CD4-positive, alpha-beta T cell treated with Interferon gamma for 1 hour (primary cell): ENCODE results near the gene KIFAP3.
"Not testable (repeated sequence)": the region's sequence is repeated elsewhere in the genome, so short reads cannot be mapped to it uniquely, and the experiment has no call there.

ENCODE experiments used
- DNase-seq: peaks from one replicate; pipeline ENCODE4 v3.0.0-alpha.2; 2020

KIFAP3 gene

GRCh38 chr1:170074250-170075157, at the start of gene KIFAP3:
TSS of gene KIFAP3 (minus strand) at chr1:170074695. CDS start at chr1:170074467, 228 bp downstream.
- DNase-seq = peak; percentile 98

DNA sequence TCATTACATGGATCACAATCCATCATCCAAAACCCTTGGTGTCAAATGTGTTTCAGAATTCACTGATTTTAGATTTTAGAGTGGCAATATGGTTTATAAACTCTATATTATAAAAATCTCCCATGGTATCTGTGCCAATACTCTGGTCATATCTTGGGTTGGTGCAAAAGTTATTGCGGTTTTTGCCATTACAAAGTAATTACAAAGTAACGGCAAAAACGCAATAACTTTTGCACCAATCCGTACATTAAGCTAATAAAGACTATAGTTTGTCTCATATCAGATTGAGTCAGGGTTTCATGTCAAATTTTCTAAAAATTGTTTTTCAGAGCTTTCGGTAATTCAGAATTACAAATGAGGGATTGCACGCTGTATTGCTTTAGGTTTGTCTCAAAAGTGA, 47.9 kb upstream of the KIFAP3 start:
- no peak for DNase-seq

GRCh38 chr1:170114906-170115305, 40.4 kb upstream of the KIFAP3 start:
- no peak for DNase-seq

DNA sequence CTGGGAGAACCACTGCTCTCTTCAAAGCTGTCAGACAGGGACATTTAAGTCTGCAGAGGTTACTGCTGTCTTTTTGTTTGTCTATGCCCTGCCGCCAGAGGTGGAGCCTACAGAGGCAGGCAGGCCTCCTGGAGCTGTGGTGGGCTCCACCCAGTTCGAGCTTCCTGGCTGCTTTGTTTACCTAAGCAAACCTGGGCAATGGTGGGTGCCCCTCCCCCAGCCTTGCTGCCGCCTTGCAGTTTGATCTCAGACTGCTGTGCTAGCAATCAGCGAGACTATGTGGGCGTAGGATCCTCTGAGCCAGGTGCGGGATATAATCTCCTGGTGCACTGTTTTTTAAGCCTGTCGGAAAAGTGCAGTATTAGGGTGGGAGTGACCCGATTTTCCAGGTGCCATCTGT, 38.6 kb upstream of the KIFAP3 start:
- DNase-seq = not testable (repeated sequence)

DNA sequence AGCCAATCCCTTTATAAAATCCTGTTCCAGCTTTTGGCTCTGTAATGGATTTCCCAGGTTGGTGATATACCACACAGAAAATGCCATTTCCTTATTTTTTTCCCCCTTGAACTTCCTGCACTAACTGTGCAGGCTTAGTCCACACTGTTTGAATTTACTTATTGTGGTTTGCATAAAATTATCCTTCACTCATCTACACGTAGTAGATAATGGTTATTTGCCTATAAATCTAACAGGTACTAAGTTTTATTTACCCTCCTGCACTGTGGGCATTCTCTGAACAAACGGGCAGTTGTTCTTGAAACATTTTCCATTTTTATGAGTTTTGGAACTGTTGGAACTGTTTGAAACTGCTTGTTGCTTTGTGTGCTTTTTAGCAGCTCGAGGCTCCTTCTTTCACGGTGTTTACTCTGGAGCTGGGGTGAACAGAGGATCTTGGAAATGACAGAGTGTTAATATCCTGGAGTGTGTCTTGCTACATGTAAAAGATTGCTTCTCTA, 23.0 kb upstream of the KIFAP3 start:
- no peak for DNase-seq

GRCh38 chr1:170096806-170097340, 22.4 kb upstream of the KIFAP3 start:
- DNase-seq = no peak

DNA sequence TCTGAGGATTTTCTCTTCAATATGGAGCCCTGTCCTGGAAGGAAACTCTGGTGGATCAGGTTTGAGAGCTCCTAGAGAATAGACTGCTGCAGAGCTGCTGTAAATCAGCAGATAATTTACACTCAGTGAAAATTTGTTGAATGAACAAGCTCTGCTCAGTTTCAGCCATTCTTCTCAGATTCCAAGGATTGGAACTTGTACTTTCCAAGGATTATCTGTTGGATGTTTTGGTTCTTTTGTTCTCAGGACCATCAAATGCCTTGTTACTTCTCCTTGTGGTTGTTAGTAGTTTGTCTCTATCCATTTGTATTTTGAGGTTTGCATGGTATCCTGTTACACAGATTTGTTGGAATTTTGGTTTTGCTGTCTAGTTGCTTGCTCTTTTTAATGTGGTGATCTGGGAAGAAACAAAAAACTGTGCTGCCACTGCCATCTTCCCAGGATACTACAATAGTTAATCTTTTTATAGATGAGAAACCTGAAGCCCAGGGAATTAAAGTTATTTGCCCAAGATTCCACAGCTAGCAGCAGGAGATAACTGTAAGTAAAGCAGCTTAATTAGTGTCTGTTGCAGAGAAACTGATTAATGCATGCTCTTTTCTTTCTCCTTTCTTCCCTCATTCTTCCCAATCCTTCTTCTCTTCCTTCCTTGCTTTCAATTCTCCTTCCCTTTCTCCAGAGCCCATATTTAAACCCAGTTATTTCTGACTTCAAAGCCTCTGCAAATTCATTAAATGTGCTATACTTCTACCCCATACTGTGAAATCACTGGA, 21.7 kb upstream of the KIFAP3 start:
- DNase-seq = no peak

DNA sequence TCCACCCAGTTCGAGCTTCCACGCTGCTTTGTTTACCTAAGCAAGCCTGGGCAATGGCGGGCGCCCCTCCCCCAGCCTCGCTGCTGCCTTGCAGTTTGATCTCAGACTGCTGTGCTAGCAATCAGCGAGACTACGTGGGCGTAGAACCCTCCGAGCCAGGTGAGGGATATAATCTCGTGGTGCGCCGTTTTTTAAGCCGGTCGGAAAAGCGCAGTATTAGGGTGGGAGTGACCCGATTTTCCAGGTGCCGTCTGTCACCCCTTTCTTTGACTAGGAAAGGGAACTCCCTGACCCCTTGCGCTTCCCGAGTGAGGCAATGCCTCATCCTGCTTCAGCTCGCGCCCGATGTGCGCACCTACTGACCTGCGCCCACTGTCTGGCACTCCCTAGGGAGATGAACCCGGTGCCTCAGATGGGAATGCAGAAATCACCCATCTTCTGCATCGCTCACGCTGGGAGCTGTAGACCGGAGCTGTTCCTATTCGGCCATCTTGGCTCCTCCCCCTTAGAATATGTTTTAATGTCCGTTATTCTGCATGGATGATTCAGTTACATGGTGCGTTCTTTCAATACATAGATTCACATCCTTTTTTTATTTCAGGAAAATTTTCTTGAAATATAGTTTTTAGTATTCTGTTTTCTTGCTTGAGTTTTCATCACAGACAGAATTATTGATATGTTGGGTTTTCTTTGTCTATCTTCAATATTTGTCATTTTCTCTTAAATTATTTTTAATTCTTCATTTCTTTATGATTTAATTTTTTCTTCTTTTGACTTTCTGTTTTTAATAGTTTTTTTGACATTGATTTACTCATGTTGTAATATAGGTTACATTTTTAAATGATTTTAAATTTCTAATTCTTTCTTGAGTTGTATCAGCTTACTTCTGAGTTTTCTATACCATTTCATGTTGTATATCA, 20.5 kb upstream of the KIFAP3 start:
- DNase-seq = not testable (repeated sequence)

DNA sequence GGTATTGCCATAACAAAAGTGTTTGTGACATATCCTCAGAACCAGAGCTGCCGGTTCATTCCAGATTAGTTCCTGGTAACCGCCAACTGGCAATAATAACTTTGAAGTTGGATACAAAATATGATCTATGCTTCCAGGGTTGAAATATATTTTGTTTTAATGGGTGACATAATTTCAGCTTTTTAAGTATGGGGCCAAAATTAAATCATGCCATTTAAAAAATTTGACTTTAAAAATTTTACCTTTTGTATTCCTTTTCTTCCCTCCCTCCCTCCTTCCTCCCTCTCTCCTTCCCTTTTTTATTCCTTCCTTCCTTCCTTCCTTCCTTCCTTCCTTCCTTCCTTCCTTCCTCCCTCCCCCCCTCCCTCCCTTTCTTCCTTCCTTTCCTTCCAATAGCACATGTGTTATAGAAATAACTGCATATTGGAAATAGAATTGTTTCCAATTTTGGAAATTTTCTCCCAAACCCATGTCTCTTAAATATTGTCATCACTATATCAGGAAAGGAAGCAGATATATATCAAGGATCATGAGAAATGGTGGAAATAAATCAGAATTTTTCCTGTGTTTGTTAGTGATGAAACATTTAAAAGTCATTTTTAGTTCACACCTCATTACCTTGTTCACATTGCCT, 12.0 kb upstream of the KIFAP3 start:
- DNase-seq = no peak

GRCh38 chr1:170085091-170085490, 10.6 kb upstream of the KIFAP3 start:
- no peak for DNase-seq

DNA sequence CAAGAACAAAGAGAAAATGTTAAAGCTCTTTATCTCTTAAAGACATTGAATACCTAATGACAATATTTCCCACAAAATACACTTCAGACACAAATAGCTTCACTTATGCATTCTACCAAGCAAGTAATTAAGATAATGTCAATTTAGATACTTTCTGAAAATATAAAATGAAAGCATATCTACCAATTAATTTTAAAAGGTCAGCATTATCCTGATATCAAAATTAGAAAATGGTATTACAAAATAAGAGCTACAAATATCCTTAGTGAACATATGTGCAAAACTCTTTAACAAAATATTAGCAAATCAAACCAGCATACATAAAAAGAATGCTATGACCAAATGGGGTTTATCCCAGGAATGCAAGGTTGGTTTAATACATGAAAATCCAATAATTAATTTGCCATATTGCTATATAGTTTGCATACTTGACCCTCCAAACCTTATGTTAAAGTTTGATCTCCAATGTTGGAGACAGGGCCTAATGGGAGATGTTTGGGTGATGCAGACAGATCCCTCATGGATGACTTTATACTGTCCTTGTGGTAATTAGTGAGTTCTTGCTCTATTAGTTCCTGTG, 4.2 kb upstream of the KIFAP3 start:
- DNase-seq = no peak

DNA sequence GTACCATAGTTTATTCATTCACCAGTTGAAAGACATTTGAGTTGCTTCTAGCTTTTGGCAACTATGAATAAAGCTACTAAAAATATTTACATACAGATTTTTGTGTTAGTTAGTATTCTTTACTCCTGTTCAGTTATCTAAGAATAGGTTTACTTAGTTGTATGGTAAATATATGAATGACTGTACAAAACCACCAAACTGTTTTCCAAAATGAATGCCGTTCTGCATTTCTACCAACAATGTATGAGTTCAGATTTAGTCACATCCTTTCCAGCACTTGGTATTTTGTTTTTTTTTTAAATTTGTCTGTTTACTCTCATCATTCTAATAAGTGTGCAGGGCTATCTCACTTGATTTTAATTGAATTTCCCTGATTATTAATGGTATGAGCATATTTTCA, 3.4 kb upstream of the KIFAP3 start:
- DNase-seq = no peak

DNA sequence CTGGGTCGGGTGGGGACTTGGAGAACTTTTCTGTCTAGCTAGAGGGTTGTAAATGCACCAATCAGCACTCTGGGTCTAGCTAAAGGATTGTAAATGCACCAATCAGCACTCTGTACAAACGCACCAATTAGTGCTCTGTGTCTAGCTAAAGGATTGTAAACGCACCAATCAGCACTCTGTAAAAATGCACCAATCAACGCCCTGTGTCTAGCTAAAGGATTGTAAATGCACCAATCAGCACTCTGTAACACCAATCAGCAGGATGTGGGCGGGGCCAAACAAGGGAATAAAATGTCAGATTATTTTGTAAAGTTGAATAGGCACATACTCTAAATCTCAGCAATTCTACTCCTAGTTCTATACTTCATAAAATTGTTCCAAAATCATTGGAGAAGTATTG, 2.5 kb upstream of the KIFAP3 start:
- peak; percentile 1 for DNase-seq

- DNase-seq = no peak
Observed at GRCh38 chr1:170076199-170076598, 1.7 kb upstream of the KIFAP3 start.

DNA sequence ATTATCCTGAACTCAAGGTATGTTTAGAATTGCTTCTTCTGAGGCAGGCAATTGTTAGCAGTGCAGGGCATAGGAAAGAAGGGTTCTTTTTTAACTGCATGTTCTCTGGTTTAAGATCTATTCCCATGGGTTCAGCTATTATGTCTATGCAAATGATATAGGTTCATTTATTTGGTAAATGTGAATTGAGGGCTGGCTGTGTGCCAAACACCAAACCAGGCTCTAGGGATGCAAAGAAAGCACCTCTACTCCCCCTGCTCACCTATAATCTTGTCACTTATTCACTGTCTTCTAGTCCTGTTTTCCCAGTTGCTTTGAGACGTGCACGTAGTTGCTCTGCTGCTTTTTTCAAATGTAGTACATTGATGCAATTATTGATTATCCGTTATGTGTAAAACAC, 691 bp upstream of the KIFAP3 start:
- DNase-seq = no peak

GRCh38 chr1:170073893-170074249, 624 bp downstream of the KIFAP3 start:
- DNase-seq = no peak

DNA sequence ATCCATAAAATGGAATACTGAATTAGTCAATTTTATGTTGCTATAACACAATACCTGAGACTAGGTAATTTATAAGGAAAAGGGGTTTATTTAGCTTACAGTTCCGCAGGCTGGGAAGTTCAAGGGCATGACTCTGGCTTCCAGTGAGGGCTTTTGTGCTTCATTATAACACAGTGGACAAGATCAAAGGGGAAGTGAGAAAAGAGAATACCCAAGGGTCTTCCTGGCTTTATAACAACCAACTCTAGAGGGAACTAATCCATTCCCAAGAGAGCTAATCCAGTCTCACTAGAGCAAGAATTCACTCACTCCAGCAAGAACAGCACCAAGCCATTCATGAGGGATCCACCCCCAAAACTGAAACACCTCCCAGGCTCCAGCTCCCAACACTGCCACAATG, 3.1 kb downstream of the KIFAP3 start:
- no peak for DNase-seq

DNA sequence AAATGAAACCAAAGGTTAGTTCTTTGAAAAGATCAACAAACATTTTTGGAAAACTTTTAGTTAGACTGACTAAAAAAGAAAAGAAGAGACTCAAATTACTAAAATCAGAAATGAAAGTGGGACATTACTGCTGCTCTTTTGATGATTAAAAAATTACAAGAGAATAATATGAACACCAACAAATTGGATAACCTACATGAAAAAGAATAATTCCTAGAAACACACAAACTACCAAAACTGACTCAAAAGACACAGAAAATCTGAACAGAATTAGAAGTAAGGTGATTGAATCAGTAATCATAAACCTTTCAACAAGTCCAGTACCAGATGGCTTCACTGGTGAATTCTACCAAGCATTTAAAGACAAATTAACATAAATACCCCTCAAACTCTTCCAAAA, 5.6 kb downstream of the KIFAP3 start:
- no peak for DNase-seq

- DNase-seq = no peak
Observed at GRCh38 chr1:170067253-170067819, 7.2 kb downstream of the KIFAP3 start.

GRCh38 chr1:170064821-170065220, 9.7 kb downstream of the KIFAP3 start:
- no peak for DNase-seq

DNA sequence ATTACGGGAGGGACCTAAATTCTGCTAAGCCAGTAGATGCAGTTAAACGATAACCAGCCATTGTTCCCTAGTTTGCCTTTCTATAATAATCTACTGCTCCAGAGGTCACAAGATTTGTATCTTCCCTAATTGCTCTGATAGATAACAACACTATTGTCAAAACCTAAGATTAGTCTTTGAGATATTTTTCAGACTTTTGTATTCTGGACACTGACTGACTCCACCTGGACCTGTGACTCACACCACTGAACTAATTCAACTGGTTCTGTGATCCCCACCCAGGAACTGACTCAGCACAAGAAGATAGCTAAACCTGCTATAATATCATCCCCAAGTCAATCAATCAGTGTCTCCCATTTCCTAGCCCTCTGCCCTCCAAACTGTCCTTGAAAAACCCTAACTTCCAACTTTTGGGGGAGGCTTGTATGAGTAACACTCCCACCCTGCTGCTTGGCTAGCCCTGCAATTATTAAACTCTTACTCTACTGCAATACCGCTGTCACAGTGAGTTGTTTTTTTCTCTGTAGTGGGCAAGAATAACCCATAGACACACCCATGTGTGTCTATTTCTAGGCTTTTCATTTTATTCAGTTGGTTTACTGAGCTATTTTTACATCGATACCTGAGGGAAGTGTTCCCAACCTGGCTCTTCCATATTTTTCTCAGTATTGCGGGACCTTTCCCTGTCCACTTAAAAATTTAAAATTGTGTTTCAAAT, 11.2 kb downstream of the KIFAP3 start:
- no peak for DNase-seq
